ENCODE results near the gene ARHGEF7.

The ARHGEF7 gene

GRCh38 chr13:111140562-111141105 lies 25.5 kb downstream of the ARHGEF7 start:
- ATAC-seq = no peak
- peaks cover 58% of the 10 kb centered on the region for H3K27me3 Mint-ChIP-seq
- no peak overlapping the region for H3K4me3 Mint-ChIP-seq

GRCh38 chr13:111142472-111142871 lies 27.4 kb downstream of the ARHGEF7 start:
- Mint-ChIP-seq H3K27ac (no peak overlapping the region), H3K36me3 (no peaks in the 10 kb centered on the region), H3K4me3 (no peak overlapping the region), H3K4me1 (no peaks in the 10 kb centered on the region), H3K9me3 (no peaks in the 10 kb centered on the region), H3K27me3 (peaks cover 45% of the 10 kb centered on the region)
- no peak for ATAC-seq

More at GRCh38 chr13:111140562-111141105, 25.5 kb downstream of the ARHGEF7 start:
- Mint-ChIP-seq H3K27ac (no peak overlapping the region), H3K36me3 (no peaks in the 10 kb centered on the region), H3K4me1 (no peaks in the 10 kb centered on the region), H3K9me3 (no peaks in the 10 kb centered on the region)

- H3K4me3 Mint-ChIP-seq = no peak overlapping the region
- no peaks in the 10 kb centered on the region for H3K9me3 Mint-ChIP-seq
- H3K27ac Mint-ChIP-seq = no peak overlapping the region
- H3K36me3 Mint-ChIP-seq = no peaks in the 10 kb centered on the region
- H3K27me3 Mint-ChIP-seq = peaks cover 34% of the 10 kb centered on the region
- ATAC-seq = no peak
- no peaks in the 10 kb centered on the region for H3K4me1 Mint-ChIP-seq
These were observed 28.9 kb downstream of the ARHGEF7 start for GRCh38 chr13:111143865-111144540.

GRCh38 chr13:111145071-111145470 lies 30.0 kb downstream of the ARHGEF7 start:
- ATAC-seq = no peak
- H3K27me3 Mint-ChIP-seq = peaks cover 23% of the 10 kb centered on the region
- H3K4me3 Mint-ChIP-seq = no peak overlapping the region
- no peaks in the 10 kb centered on the region for H3K36me3 Mint-ChIP-seq
- H3K27ac Mint-ChIP-seq = no peak overlapping the region
- no peaks in the 10 kb centered on the region for H3K4me1 Mint-ChIP-seq
- no peaks in the 10 kb centered on the region for H3K9me3 Mint-ChIP-seq

GRCh38 chr13:111145506-111145905 lies 30.4 kb downstream of the ARHGEF7 start:
- no peak overlapping the region for H3K4me3 Mint-ChIP-seq
- no peak for ATAC-seq
- no peaks in the 10 kb centered on the region for H3K9me3 Mint-ChIP-seq
- no peaks in the 10 kb centered on the region for H3K4me1 Mint-ChIP-seq
- H3K36me3 Mint-ChIP-seq = no peaks in the 10 kb centered on the region
- H3K27ac Mint-ChIP-seq = no peak overlapping the region
- H3K27me3 Mint-ChIP-seq = peaks cover 19% of the 10 kb centered on the region

GRCh38 chr13:111152844-111153243 lies 37.7 kb downstream of the ARHGEF7 start:
- Mint-ChIP-seq H3K4me1 (peaks cover 22% of the 10 kb centered on the region), H3K4me3 (peak overlapping the region; percentile 83), H3K27ac (peak overlapping the region; percentile 92), H3K36me3 (peaks cover 5% of the 10 kb centered on the region), H3K27me3 (no peaks in the 10 kb centered on the region), H3K9me3 (no peaks in the 10 kb centered on the region)
- no peak for ATAC-seq

- peak overlapping the region; percentile 83 for H3K4me3 Mint-ChIP-seq
- ATAC-seq = peak; percentile 96
- H3K9me3 Mint-ChIP-seq = no peaks in the 10 kb centered on the region
- no peaks in the 10 kb centered on the region for H3K27me3 Mint-ChIP-seq
- peaks cover 22% of the 10 kb centered on the region for H3K4me1 Mint-ChIP-seq
- peak overlapping the region; percentile 92 for H3K27ac Mint-ChIP-seq
- H3K36me3 Mint-ChIP-seq = peaks cover 5% of the 10 kb centered on the region
These were observed 38.3 kb downstream of the ARHGEF7 start for GRCh38 chr13:111153279-111153976.

- H3K9me3 Mint-ChIP-seq = no peaks in the 10 kb centered on the region
- peak; percentile 71 for ATAC-seq
- H3K4me1 Mint-ChIP-seq = peaks cover 26% of the 10 kb centered on the region
- no peaks in the 10 kb centered on the region for H3K27me3 Mint-ChIP-seq
- peak overlapping the region; percentile 83 for H3K4me3 Mint-ChIP-seq
- H3K27ac Mint-ChIP-seq = peak overlapping the region; percentile 92
- H3K36me3 Mint-ChIP-seq = peaks cover 9% of the 10 kb centered on the region
These were observed 38.8 kb downstream of the ARHGEF7 start for GRCh38 chr13:111153977-111154332.

- Mint-ChIP-seq H3K27me3 (no peaks in the 10 kb centered on the region), H3K27ac (no peak overlapping the region), H3K36me3 (peaks cover 34% of the 10 kb centered on the region), H3K4me3 (no peak overlapping the region), H3K9me3 (no peaks in the 10 kb centered on the region), H3K4me1 (peaks cover 44% of the 10 kb centered on the region)
- no peak for ATAC-seq
These were observed 41.3 kb downstream of the ARHGEF7 start for GRCh38 chr13:111156421-111156820.

GRCh38 chr13:111158136-111158805 lies 43.2 kb downstream of the ARHGEF7 start:
- H3K4me3 Mint-ChIP-seq = no peak overlapping the region
- peaks cover 45% of the 10 kb centered on the region for H3K36me3 Mint-ChIP-seq
- no peaks in the 10 kb centered on the region for H3K9me3 Mint-ChIP-seq
- H3K27me3 Mint-ChIP-seq = no peaks in the 10 kb centered on the region
- H3K4me1 Mint-ChIP-seq = peaks cover 55% of the 10 kb centered on the region
- ATAC-seq = no peak
- no peak overlapping the region for H3K27ac Mint-ChIP-seq

- ATAC-seq = no peak
- no peak overlapping the region for H3K27ac Mint-ChIP-seq
- H3K9me3 Mint-ChIP-seq = no peaks in the 10 kb centered on the region
- no peaks in the 10 kb centered on the region for H3K27me3 Mint-ChIP-seq
- no peak overlapping the region for H3K4me3 Mint-ChIP-seq
- peaks cover 50% of the 10 kb centered on the region for H3K4me1 Mint-ChIP-seq
- H3K36me3 Mint-ChIP-seq = peaks cover 45% of the 10 kb centered on the region
These were observed 44.5 kb downstream of the ARHGEF7 start for GRCh38 chr13:111159362-111160320.

GRCh38 chr13:111160648-111161047 lies 45.5 kb downstream of the ARHGEF7 start:
- Mint-ChIP-seq H3K27me3 (no peaks in the 10 kb centered on the region), H3K4me3 (no peak overlapping the region), H3K4me1 (peaks cover 57% of the 10 kb centered on the region), H3K27ac (no peak overlapping the region), H3K9me3 (no peaks in the 10 kb centered on the region), H3K36me3 (peaks cover 49% of the 10 kb centered on the region)
- ATAC-seq = no peak

GRCh38 chr13:111161601-111162600 lies 46.8 kb downstream of the ARHGEF7 start:
- peak overlapping the region; percentile 56 for H3K27ac Mint-ChIP-seq
- H3K27me3 Mint-ChIP-seq = no peaks in the 10 kb centered on the region
- H3K4me3 Mint-ChIP-seq = peak overlapping the region; percentile 31
- no peak for ATAC-seq
- peaks cover 54% of the 10 kb centered on the region for H3K36me3 Mint-ChIP-seq
- no peaks in the 10 kb centered on the region for H3K9me3 Mint-ChIP-seq
- peaks cover 63% of the 10 kb centered on the region for H3K4me1 Mint-ChIP-seq

All from stimulated activated memory B cell treated with anti-CD40 and anti-IgM and Interleukin-4, amounts not matched to agents 10 μg/mL and 1 μg/mL and 100 μg/mL, for 72 hours (primary cell).